ENCODE data around the gene NABP1.

NABP1 gene

GRCh38 chr2:191656792-191657191 lies 21.1 kb upstream of the NABP1 start:
- Histone ChIP-seq H3K27ac (ENCODE audit: low read depth, low read length) (no peak overlapping the region), H3K27me3 (ENCODE audit: control insufficient read depth, insufficient read depth, low read length) (no peaks in the 10 kb centered on the region), H3K4me3 (ENCODE audit: low read length) (no peak overlapping the region), H3K4me1 (ENCODE audit: control insufficient read depth, insufficient read depth, low read length) (no peaks in the 10 kb centered on the region), H3K9ac (ENCODE audit: low read length) (no peak overlapping the region), H3K36me3 (ENCODE audit: control insufficient read depth, insufficient read depth, low read length) (no peaks in the 10 kb centered on the region)

GRCh38 chr2:191657977-191658376 lies 20.0 kb upstream of the NABP1 start:
- no peaks in the 10 kb centered on the region for H3K36me3 ChIP-seq (ENCODE audit: control insufficient read depth, insufficient read depth, low read length)
- no peaks in the 10 kb centered on the region for H3K4me1 ChIP-seq (ENCODE audit: control insufficient read depth, insufficient read depth, low read length)
- no peak overlapping the region for H3K9ac ChIP-seq (ENCODE audit: low read length)
- no peak overlapping the region for H3K27ac ChIP-seq (ENCODE audit: low read depth, low read length)
- no peaks in the 10 kb centered on the region for H3K27me3 ChIP-seq (ENCODE audit: control insufficient read depth, insufficient read depth, low read length)
- no peak overlapping the region for H3K4me3 ChIP-seq (ENCODE audit: low read length)

GRCh38 chr2:191659198-191659597 lies 18.7 kb upstream of the NABP1 start:
- no peaks in the 10 kb centered on the region for H3K4me1 ChIP-seq (ENCODE audit: control insufficient read depth, insufficient read depth, low read length)
- H3K36me3 ChIP-seq (ENCODE audit: control insufficient read depth, insufficient read depth, low read length): no peaks in the 10 kb centered on the region
- H3K4me3 ChIP-seq (ENCODE audit: low read length): no peak overlapping the region
- H3K9ac ChIP-seq (ENCODE audit: low read length): no peak overlapping the region
- H3K27me3 ChIP-seq (ENCODE audit: control insufficient read depth, insufficient read depth, low read length): no peaks in the 10 kb centered on the region
- no peak overlapping the region for H3K27ac ChIP-seq (ENCODE audit: low read depth, low read length)

DNA sequence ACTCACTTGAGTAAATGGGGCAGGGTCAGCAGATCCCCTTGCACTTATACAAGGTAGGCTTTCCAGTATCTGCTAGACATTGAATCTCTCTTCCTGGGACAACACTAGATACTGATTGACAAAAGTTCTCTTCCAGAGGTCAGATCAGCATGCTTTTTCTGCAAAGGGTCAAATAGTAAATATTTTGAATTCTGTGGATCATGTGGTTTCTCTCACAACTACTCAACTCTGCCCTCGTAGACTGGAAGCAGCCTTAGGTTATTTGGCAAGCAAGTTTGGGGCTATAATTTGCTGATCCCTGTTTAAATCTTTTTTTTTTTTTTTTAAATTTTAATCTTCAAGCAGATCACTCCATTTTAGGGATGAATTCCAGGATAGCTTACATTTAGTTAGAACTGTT lies 17.4 kb upstream of the NABP1 start:
- Histone ChIP-seq H3K4me1 (ENCODE audit: control insufficient read depth, insufficient read depth, low read length) (no peaks in the 10 kb centered on the region), H3K27ac (ENCODE audit: low read depth, low read length) (no peak overlapping the region), H3K9ac (ENCODE audit: low read length) (no peak overlapping the region), H3K4me3 (ENCODE audit: low read length) (no peak overlapping the region), H3K27me3 (ENCODE audit: control insufficient read depth, insufficient read depth, low read length) (no peaks in the 10 kb centered on the region), H3K36me3 (ENCODE audit: control insufficient read depth, insufficient read depth, low read length) (no peaks in the 10 kb centered on the region)

- Histone ChIP-seq H3K27ac (ENCODE audit: low read depth, low read length) (no peak overlapping the region), H3K27me3 (ENCODE audit: control insufficient read depth, insufficient read depth, low read length) (no peaks in the 10 kb centered on the region), H3K36me3 (ENCODE audit: control insufficient read depth, insufficient read depth, low read length) (no peaks in the 10 kb centered on the region), H3K4me3 (ENCODE audit: low read length) (no peak overlapping the region), H3K4me1 (ENCODE audit: control insufficient read depth, insufficient read depth, low read length) (no peaks in the 10 kb centered on the region), H3K9ac (ENCODE audit: low read length) (no peak overlapping the region)
These were observed 16.6 kb upstream of the NABP1 start for GRCh38 chr2:191661097-191661924.

GRCh38 chr2:191664823-191665677 lies 12.9 kb upstream of the NABP1 start:
- H3K4me1 ChIP-seq (ENCODE audit: control insufficient read depth, insufficient read depth, low read length): no peaks in the 10 kb centered on the region
- no peaks in the 10 kb centered on the region for H3K27me3 ChIP-seq (ENCODE audit: control insufficient read depth, insufficient read depth, low read length)
- H3K36me3 ChIP-seq (ENCODE audit: control insufficient read depth, insufficient read depth, low read length): no peaks in the 10 kb centered on the region
- no peak overlapping the region for H3K4me3 ChIP-seq (ENCODE audit: low read length)
- no peak overlapping the region for H3K27ac ChIP-seq (ENCODE audit: low read depth, low read length)
- no peak overlapping the region for H3K9ac ChIP-seq (ENCODE audit: low read length)

GRCh38 chr2:191666226-191666625 lies 11.7 kb upstream of the NABP1 start:
- H3K9ac ChIP-seq (ENCODE audit: low read length): no peak overlapping the region
- no peak overlapping the region for H3K27ac ChIP-seq (ENCODE audit: low read depth, low read length)
- no peaks in the 10 kb centered on the region for H3K4me1 ChIP-seq (ENCODE audit: control insufficient read depth, insufficient read depth, low read length)
- H3K4me3 ChIP-seq (ENCODE audit: low read length): no peak overlapping the region
- H3K27me3 ChIP-seq (ENCODE audit: control insufficient read depth, insufficient read depth, low read length): no peaks in the 10 kb centered on the region
- no peaks in the 10 kb centered on the region for H3K36me3 ChIP-seq (ENCODE audit: control insufficient read depth, insufficient read depth, low read length)

DNA sequence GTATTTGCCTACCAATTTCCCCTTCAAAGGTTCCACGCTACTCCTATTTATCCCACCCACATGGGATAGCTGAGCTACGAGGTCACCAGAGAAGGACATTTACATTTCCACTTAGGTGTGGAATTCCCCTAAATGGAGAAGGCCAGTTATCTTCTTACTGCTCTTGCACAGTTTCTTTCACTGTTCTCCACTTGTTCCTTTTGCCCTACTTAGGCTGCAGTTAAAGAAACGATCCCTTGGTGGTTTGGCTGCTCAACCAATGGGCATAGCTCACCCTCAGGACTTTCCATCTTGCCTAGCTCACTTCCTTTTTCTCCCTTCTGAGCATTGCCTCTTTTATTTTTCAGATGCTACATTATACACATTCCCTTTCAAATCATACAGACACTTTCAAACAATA lies 11.2 kb upstream of the NABP1 start:
- H3K4me3 ChIP-seq (ENCODE audit: low read length): no peak overlapping the region
- no peaks in the 10 kb centered on the region for H3K27me3 ChIP-seq (ENCODE audit: control insufficient read depth, insufficient read depth, low read length)
- H3K4me1 ChIP-seq (ENCODE audit: control insufficient read depth, insufficient read depth, low read length): no peaks in the 10 kb centered on the region
- no peaks in the 10 kb centered on the region for H3K36me3 ChIP-seq (ENCODE audit: control insufficient read depth, insufficient read depth, low read length)
- H3K27ac ChIP-seq (ENCODE audit: low read depth, low read length): no peak overlapping the region
- no peak overlapping the region for H3K9ac ChIP-seq (ENCODE audit: low read length)

DNA sequence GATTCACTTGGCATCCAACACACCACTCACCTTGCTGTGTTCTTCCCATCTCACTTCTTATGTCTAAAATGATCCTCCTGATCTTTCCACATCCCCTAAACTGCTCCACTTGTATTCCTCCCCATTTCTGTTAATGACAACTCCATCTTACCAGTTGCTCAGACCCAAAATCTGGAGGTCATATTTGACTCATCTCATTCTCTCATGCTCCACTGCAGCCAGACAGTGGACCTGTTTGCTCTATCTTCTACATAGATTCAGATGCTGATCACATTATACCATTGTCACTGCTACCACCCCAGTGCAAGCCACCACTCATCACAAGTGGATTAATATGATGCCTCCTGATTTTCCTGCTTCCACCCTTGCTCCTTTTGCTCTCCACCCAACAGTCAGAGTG lies 7.9 kb upstream of the NABP1 start:
- Histone ChIP-seq H3K9ac (ENCODE audit: low read length) (no peak overlapping the region), H3K4me1 (ENCODE audit: control insufficient read depth, insufficient read depth, low read length) (no peaks in the 10 kb centered on the region), H3K4me3 (ENCODE audit: low read length) (no peak overlapping the region)

GRCh38 chr2:191670787-191671186 lies 7.1 kb upstream of the NABP1 start:
- Histone ChIP-seq H3K27ac (ENCODE audit: low read depth, low read length) (no peak overlapping the region), H3K36me3 (ENCODE audit: control insufficient read depth, insufficient read depth, low read length) (no peaks in the 10 kb centered on the region), H3K4me1 (ENCODE audit: control insufficient read depth, insufficient read depth, low read length) (no peaks in the 10 kb centered on the region), H3K27me3 (ENCODE audit: control insufficient read depth, insufficient read depth, low read length) (no peaks in the 10 kb centered on the region), H3K4me3 (ENCODE audit: low read length) (no peak overlapping the region), H3K9ac (ENCODE audit: low read length) (no peak overlapping the region)

More for the DNA sequence above, 7.9 kb upstream of the NABP1 start:
- Histone ChIP-seq H3K27ac (ENCODE audit: low read depth, low read length) (no peak overlapping the region), H3K27me3 (ENCODE audit: control insufficient read depth, insufficient read depth, low read length) (no peaks in the 10 kb centered on the region), H3K36me3 (ENCODE audit: control insufficient read depth, insufficient read depth, low read length) (no peaks in the 10 kb centered on the region)

DNA sequence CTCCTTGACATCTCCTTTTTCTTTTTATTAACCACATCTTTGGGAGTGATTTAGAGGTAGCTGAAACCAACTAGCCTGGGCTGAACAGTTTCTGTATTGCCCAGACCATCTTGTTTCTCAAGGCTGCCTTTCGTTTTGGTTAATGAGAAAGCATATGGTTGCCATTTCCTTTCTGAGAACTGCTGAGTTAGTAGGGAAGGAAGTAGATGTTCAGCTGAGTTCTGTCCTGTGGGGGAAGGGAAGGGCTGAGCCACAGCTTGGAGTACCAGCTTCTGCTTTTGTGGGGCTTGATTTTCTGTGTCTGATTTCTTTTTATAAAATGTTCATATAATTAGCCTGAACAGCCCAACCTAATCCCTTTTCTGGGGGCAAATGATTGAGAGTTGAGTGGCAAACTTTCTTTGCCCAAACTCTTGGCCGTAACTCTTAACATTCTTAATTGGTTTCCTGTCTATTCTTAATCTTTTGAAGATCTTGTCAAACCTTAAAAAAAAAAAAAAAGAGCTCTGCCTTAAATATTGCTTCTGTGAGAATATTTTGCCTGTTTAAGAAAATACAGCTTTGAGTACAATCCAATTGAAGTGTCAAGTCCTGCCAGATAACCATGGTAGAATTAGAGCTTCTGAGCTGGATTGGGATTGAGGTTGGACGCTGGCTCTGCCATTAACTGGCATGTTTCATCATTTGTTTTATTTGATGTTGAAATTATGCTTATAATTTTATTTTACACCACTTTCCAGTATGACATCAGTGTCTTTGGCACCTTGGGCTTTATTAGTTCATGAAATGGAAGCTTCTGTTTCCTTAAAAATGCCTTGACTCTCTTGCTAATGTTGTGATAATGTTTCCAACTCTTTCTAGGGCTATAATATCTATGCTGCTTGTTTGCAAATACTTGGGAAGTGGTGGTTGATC lies 1.9 kb upstream of the NABP1 start:
- Histone ChIP-seq H3K4me3 (ENCODE audit: low read length) (no peak overlapping the region), H3K9ac (ENCODE audit: low read length) (no peak overlapping the region), H3K27ac (ENCODE audit: low read depth, low read length) (peak overlapping the region; percentile 88), H3K36me3 (ENCODE audit: control insufficient read depth, insufficient read depth, low read length) (no peaks in the 10 kb centered on the region), H3K27me3 (ENCODE audit: control insufficient read depth, insufficient read depth, low read length) (no peaks in the 10 kb centered on the region), H3K4me1 (ENCODE audit: control insufficient read depth, insufficient read depth, low read length) (peaks cover 3% of the 10 kb centered on the region)

All from rectal smooth muscle tissue (tissue), 1 donor.